SW480 (cell line): ENCODE results near the gene DAPK1.

Experiments
- DNase-seq: peaks from one replicate; pipeline ENCODE4 v3.0.0-alpha.2; 2016; ENCODE audit warnings: low spot score

DAPK1 gene

DNA sequence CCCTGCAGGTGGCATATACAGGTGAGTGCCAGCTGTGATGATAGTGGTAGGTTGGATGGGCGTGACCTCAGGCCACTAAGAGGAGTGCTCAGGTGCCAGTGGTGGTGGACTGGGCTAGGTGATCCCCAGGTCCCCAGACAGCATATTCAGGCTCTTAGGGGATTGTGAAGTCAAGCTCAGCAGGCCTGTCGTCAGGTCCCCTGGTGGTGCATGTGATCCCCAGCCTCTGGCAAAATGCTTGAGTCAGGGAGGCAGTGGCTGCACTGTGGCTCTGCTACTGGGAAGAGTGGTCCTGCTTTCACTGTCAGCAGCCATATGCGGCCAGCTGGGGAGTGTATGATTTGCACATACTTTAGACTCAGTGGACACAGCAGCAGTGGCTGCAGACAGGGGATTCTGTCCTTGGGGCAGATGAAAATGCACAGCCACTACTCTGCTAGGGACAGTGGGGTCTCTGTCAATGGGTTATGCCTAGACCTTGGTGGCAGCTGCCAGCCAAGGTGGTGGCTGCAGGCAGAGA lies 196.6 kb downstream of the DAPK1 start:
- no peak for DNase-seq

DNA sequence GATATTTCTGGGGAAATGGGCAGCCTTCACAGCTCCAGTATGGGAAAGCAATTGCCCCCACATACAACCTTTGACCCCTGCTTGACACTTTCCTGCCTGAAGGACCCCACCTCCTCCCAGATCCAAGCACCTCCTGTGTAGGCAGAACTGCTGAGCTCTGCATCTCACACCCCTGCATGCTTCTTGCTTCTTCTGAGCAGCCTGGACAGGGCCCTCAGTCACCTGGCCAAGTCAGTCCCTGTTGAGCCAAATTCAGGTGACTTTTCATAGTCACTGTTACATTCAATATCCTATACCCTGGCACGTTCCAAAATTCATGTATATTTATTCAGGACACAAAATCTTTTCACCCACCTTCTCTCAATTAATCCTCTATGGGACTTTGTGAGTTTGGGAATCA lies 197.9 kb downstream of the DAPK1 start:
- DNase-seq, result no peak

- no peak for DNase-seq
Measured at GRCh38 chr9:87696641-87697040, 199.0 kb downstream of the DAPK1 start.

- no peak for DNase-seq
Measured at GRCh38 chr9:87698069-87698809, 200.6 kb downstream of the DAPK1 start.

DNA sequence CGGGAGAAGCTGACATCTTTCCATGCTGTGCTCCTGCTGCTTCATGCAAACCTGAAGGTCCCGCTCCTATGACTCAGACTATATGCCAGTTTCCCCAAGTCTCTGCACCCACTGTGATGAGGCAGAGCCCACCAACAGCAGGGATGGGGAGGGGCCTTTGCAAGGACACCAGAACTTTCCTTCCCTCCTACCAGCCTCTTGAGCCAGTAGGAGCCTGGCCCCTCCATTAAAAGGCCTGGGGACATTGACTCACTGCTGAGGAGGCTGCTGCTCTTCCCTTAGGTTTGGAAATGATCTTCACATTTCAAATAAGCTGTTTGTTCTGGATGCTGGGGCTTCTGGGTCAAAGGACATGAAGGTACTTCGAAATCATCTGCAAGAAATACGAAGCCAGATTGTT lies 202.2 kb downstream of the DAPK1 start:
- no peak for DNase-seq

DNA sequence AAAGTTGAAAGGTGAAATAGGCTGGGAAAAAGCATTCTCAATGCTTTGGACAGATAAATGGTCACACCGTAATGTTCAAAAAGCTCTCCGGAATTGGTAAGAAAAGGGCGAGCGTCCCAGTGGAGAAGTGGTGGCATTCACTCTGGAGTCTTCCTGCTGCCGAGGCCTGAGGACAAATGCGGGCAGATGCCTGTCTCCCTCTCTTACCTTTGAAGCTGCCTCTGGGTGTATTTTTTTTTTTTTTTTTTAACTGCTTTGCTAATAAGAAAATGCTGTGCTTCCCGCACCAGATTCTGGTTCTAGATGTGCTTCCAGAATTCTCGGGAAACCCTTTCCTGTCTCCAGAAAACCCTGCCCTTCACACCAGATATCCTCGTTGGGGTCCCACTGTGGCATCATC lies 203.8 kb downstream of the DAPK1 start:
- DNase-seq, result no peak

GRCh38 chr9:87701931-87702421 lies 204.3 kb downstream of the DAPK1 start:
- no peak for DNase-seq

DNA sequence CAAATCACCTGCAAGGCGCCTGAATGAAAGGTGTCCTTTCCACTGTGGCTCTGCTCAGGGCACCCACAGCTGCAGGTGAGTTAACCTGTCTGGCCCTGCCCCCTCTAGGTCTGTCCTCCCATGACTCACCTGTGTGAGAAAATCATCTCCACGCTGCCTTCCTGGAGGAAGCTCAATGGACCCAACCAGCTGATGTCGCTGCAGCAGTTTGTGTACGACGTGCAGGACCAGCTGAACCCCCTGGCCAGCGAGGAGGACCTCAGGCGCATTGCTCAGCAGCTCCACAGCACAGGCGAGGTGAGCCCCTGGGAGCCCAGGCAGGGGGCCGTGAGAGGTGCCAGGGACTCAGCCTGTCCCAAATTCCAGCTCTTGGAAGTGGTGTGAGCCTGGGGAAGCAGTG lies 205.3 kb downstream of the DAPK1 start:
- DNase-seq, result no peak

GRCh38 chr9:87703636-87704276 lies 206.1 kb downstream of the DAPK1 start:
- no peak for DNase-seq

DNA sequence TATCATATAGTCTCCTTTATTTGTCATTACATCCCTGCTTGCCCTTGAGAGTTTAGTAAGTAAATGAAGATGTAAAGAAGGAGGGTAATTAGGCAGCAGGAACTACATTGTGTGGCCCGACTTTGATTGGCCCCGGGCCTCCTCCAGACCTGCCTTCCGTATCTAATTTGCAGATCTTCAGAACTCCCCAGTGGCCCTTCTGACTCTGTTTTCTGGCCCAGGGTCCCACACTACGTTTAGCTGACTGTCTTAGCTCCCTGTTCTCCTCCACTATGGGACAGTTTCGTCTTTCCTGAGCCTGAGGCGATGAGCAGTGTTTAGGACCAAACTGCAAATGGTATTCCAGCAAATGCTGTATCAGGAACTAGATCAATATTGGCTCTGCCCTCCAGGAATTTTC lies 206.7 kb downstream of the DAPK1 start:
- no peak for DNase-seq

- DNase-seq, result no peak
Measured at GRCh38 chr9:87706066-87706739, 208.5 kb downstream of the DAPK1 start.

- DNase-seq, result no peak
Measured at GRCh38 chr9:87707805-87708506, 210.3 kb downstream of the DAPK1 start.

DNA sequence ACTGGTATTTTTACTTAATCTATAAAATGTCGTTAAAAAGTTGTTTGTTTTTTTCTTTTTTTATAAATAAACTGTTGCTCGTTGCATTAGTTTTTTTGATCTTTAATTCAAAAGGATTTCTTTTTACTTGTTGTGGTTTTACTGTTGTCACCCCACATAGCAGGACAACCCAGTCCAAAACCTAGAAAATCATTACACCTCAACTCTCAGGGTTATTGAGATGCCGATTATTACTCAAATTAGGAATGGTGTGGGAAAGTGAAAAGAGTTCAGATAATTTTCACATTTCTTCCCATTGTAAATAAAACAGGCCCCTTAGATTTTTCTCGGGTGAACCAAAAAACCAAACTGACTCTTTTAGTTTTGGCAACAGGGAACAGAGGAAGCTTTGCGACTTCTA lies 210.9 kb downstream of the DAPK1 start:
- DNase-seq, result no peak

DNA sequence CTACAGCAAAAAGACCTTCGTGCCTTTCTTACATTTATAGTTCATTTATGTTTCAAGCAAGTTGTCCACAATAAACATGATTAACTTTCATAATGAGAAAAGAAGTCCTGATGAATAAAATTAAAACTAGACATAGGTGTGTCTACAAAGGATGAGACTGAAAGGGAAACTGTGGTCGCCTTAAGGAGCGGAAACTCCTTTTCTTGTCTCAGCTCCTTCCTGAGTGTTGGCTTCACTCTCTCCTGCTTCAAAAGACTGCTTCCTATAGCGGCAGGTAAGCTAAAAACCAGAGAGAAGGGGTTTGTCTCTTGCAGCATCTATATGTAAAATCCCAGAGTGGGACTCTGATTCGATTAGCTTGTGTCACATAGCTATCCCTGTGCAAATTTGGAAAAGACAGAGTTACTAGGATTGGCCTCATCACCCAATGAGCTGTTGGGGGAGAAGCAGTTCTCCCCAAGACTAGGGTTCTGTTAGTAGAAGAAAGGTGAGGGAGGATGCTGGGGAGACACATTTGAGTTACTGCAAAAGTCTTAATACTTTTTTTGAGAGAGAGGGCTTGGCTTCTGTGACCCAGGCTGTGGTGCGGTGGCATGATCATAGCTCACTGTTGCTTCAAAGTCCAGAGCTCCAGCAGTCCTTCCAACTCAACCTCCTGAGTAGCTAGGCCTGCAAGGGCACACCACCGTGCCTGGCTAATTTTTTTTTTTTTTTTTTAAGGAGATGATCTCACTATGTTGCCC lies 211.5 kb downstream of the DAPK1 start:
- DNase-seq, result no peak

DNA sequence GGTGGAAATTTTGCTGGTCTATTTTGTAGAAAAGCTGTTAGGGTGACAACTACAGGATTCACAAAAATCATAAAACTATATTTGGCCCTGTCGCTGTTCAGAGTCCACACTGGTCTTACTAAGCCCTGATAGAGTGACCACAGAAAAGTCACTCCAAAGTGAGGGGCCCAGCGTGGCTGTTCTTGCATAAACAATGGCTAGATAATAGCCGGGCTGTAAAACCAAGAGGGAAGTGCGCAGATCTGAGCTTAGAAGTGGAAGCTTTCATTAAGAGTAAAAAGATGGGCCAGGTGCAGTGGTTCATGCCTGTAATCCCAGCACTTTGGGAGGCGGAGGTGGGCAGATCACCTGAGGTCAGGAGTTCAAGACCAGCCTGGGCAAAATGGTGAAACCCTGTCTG lies 212.8 kb downstream of the DAPK1 start:
- no peak for DNase-seq

- DNase-seq, result peak; percentile 32
Measured at GRCh38 chr9:87711857-87712800, 214.5 kb downstream of the DAPK1 start.

DNA sequence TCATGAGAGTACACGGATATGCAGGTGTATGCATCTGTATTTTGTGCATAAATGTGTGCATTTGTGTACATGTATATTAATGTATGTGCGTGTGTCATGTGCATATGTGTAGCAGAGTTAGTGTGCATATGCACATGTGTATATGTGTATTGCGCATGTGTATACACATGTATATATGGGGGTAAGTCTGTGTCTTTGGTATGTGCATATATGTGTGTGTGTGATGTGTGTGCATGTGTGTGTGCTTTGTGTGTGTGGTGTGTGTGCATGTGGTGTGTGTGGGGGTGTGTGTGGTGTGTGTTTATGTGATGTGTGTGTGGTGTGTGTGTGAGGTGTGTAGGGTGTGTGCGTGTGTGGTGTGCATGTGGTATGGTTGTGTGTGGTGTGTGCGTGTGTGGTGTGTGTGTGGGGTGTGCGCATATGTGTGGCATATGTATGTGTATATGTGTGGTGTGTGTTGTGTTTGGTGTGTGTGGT lies 215.2 kb downstream of the DAPK1 start:
- no peak for DNase-seq

GRCh38 chr9:87713278-87713987 lies 215.8 kb downstream of the DAPK1 start:
- peak; percentile 61 for DNase-seq

GRCh38 chr9:87713988-87714330 lies 216.3 kb downstream of the DAPK1 start:
- no peak for DNase-seq

- DNase-seq, result no peak
Measured at GRCh38 chr9:87714819-87715218, 217.2 kb downstream of the DAPK1 start.
